ENCODE results near the gene TAC4.

The TAC4 gene

DNA sequence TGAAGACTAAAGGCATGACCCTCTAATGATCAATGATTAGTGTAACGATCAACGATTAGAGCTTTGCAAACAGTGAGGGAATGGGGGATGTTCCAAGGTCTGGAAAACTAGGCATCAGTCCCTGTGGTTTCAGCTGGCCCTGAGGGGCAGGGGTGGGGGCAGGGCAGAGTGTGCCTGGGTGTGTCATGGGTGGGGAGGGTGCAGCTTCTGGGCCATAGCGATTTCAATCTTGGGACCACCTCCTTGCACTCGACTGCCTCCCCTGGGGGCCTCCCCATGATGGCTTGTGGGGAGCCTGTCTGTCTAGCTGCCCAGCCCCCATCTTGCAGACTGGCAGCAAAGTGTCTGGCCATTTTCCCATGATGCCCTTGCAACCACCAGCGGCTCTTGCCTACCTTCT, 8.4 kb downstream of the TAC4 start:
- no peak overlapping the region for H3K4me3 ChIP-seq (ENCODE audit: control insufficient read depth, low read depth, low read length)
- TF ChIP-seq, protein P1, sequence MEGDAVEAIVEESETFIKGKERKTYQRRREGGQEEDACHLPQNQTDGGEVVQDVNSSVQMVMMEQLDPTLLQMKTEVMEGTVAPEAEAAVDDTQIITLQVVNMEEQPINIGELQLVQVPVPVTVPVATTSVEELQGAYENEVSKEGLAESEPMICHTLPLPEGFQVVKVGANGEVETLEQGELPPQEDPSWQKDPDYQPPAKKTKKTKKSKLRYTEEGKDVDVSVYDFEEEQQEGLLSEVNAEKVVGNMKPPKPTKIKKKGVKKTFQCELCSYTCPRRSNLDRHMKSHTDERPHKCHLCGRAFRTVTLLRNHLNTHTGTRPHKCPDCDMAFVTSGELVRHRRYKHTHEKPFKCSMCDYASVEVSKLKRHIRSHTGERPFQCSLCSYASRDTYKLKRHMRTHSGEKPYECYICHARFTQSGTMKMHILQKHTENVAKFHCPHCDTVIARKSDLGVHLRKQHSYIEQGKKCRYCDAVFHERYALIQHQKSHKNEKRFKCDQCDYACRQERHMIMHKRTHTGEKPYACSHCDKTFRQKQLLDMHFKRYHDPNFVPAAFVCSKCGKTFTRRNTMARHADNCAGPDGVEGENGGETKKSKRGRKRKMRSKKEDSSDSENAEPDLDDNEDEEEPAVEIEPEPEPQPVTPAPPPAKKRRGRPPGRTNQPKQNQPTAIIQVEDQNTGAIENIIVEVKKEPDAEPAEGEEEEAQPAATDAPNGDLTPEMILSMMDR (conservative IDR thresholded peaks at IDR 0.05; ENCODE audit: control insufficient read depth, insufficient read depth, low read depth, low read length), result no peak
- DNase-seq (ENCODE audit: low read depth), result no peak

DNA sequence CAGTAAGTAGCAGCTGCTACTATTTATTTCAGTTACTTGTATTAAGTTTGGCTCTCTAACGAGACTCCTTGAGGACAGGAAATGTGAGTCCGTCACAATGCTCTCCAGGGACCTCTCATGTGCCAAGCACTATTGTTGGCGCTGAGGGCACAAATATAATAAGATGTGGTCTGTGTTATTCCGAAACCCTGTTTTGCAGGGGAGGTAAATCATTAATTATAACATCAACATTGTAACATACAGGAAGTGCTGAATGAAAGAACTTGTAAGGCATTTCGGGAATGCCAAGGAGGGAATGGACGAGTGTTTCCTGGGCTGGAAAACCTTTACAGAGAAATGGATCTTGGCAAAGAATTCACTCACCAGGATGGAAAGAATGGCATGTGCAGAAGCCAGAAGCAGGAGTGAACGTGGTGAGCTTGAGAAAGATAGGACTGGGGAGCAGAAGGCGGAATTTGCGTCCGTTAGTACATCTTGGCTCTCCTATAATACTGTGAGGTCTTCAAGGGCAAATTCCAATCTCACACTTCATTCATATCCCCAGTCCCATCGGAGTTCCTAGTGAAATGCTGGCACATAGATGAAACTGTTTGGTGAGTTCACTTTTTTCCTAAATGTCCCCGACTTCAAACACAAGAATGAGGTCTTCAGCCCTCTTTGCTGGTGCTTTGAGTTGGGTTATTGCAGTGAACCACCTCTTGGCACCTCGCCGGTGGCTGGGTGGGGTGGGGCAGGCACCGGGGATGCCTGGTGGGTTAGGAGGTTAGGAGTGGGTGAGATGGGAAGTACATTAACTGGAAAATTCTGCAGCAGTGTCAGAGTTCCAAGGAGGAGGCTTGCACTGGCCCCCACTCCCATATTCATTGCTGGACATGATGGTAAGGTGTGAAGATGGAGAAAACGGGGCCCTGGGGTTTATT, 11.5 kb downstream of the TAC4 start:
- TF ChIP-seq, protein P1 (conservative IDR thresholded peaks at IDR 0.05; ENCODE audit: control insufficient read depth, insufficient read depth, low read depth, low read length), result no peak
- no peak overlapping the region for H3K4me3 ChIP-seq (ENCODE audit: control insufficient read depth, low read depth, low read length)
- peak; percentile 54 for DNase-seq (ENCODE audit: low read depth)

DNA sequence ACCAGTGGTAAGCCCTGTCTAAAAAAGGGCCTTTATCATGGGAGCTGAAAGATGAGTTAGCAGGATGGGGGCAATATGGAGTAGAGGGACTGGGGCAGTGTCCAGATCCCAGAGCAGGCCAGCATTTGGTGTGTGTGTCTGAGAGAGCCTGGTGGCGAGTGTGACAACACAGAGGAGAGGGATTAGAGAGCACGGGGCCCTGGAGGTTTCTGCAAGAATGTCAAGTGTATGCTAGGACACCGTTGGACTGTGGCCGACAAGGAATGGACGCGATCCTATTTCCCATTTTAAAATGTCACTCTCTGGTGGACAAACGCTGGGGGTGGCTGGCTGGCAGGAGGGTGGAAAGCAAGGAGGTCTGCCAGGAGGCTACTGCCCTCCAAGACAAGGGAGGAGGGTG, 12.4 kb downstream of the TAC4 start:
- DNase-seq (ENCODE audit: low read depth), result no peak
- H3K4me3 ChIP-seq (ENCODE audit: control insufficient read depth, low read depth, low read length), result no peak overlapping the region
- TF ChIP-seq, protein P1 (conservative IDR thresholded peaks at IDR 0.05; ENCODE audit: control insufficient read depth, insufficient read depth, low read depth, low read length), result no peak

DNA sequence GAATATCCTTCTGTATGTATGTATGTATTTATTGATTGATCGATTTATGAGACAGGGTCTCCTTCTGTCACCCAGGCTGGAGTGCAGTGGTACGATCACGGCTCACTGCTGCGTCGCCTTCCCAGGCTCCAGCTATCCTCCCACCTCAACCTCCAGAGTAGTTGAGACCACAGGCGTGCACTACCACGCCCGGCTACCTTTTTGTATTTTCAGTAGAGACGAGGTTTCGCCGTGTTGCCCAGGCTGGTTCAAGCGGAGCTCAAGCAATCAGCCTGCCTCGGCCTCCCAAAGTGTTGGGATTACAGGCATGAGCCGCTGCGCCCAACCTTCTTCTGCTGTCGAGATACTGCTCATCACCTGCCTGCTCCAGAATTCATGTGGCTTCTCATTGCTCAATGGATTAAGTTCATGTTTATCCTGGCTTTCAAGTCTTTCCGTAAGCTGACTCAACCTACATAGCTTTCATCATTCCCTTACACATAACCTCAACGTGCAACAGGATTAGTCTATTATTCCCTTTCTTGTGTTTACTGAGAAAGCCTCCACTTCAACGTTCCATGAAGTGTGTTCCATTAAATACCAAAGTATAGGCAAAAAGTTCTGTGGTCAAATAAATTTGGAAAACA, 13.6 kb downstream of the TAC4 start:
- TF ChIP-seq, protein P1 (conservative IDR thresholded peaks at IDR 0.05; ENCODE audit: control insufficient read depth, insufficient read depth, low read depth, low read length), result no peak
- DNase-seq (ENCODE audit: low read depth), result peak; percentile 60
- H3K4me3 ChIP-seq (ENCODE audit: control insufficient read depth, low read depth, low read length), result no peak overlapping the region

DNA sequence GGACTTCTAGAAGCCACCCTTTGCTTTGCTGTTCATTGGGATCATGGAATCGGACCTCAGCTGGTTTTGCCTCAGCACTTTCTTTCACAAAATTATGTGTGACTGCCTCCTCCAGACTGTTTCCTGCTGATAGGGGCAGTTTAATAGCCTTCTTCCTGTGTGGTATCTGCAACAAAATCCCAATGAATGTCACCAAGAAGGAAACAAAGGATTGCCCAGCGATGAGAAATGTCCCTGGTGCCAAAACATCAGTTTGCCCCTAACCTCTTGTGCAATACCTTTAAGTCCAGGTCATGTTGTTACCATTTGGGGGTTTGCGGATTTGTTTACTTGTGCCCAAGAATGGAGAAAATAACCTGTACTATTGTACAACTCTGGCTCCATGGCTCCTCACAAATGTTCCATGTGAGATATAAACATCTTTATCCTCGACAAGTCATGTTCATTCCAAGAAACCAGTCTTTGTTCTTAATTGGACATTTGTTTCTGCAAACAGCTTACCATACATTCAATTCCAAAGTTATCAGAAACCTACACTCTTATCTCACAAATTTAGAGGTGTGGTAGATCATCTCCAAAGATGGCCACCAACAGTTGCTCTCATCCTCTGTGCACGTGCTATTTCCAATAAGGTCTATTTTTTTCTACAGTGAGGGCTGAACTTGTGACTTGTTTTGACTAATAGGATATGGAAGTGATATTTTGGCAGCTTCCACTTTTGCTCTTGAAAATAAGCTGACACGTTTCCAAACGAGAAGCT, 14.8 kb downstream of the TAC4 start:
- DNase-seq (ENCODE audit: low read depth), result no peak
- TF ChIP-seq, protein P1 (conservative IDR thresholded peaks at IDR 0.05; ENCODE audit: control insufficient read depth, insufficient read depth, low read depth, low read length), result no peak
- no peak overlapping the region for H3K4me3 ChIP-seq (ENCODE audit: control insufficient read depth, low read depth, low read length)

- TF ChIP-seq, protein P1 (conservative IDR thresholded peaks at IDR 0.05; ENCODE audit: control insufficient read depth, insufficient read depth, low read depth, low read length), result no peak
- no peak for DNase-seq (ENCODE audit: low read depth)
- no peak overlapping the region for H3K4me3 ChIP-seq (ENCODE audit: control insufficient read depth, low read depth, low read length)
Measured at GRCh38 chr17:49830605-49831004, 17.3 kb downstream of the TAC4 start.
